ENCODE measurements around the gene PDRG1.
A peak's percentile ranks its signal among the peaks of the same experiment; 100 is the strongest.

Gene PDRG1

GRCh38 chr20:31968291-31969126 is 16.7 kb upstream of the PDRG1 start:
- peak; percentile 73 for DNase-seq (ENCODE audit: low read depth, low spot score)
- H3K4me3 ChIP-seq (ENCODE audit: low read length): peak overlapping the region; percentile 55

- peak; percentile 44 for DNase-seq (ENCODE audit: low read depth, low spot score)
- H3K4me3 ChIP-seq (ENCODE audit: low read length): peak within 1 kb of the TSS; percentile 55
These were observed 16.0 kb upstream of the PDRG1 start, which contains the start of gene XKR7 for GRCh38 chr20:31967830-31968249. Gene XKR7, plus strand, starts transcription at chr20:31968151. Its CDS starts 25 bp downstream, at chr20:31968176.

GRCh38 chr20:31966991-31967655 is 15.3 kb upstream of the PDRG1 start:
- no peak for DNase-seq (ENCODE audit: low read depth, low spot score)
- H3K4me3 ChIP-seq (ENCODE audit: low read length): peak overlapping the region; percentile 55

- H3K4me3 ChIP-seq (ENCODE audit: low read length): no peak overlapping the region
- no peak for DNase-seq (ENCODE audit: low read depth, low spot score)
These were observed 12.0 kb upstream of the PDRG1 start for GRCh38 chr20:31963889-31964288.

- H3K4me3 ChIP-seq (ENCODE audit: low read length): no peak overlapping the region
- no peak for DNase-seq (ENCODE audit: low read depth, low spot score)
These were observed 10.9 kb upstream of the PDRG1 start for GRCh38 chr20:31962761-31963160.

GRCh38 chr20:31956556-31957526 is 5.0 kb upstream of the PDRG1 start:
- H3K4me3 ChIP-seq (ENCODE audit: low read length): no peak overlapping the region
- DNase-seq (ENCODE audit: low read depth, low spot score): peak; percentile 42

GRCh38 chr20:31954500-31954899 is 2.7 kb upstream of the PDRG1 start:
- H3K4me3 ChIP-seq (ENCODE audit: low read length): no peak overlapping the region
- DNase-seq (ENCODE audit: low read depth, low spot score): no peak

- no peak for DNase-seq (ENCODE audit: low read depth, low spot score)
- H3K4me3 ChIP-seq (ENCODE audit: low read length): no peak overlapping the region
These were observed 1.8 kb upstream of the PDRG1 start for GRCh38 chr20:31953556-31954148.

- peak overlapping the region; percentile 99 for H3K4me3 ChIP-seq (ENCODE audit: low read length)
- no peak for DNase-seq (ENCODE audit: low read depth, low spot score)
These were observed 680 bp downstream of the PDRG1 start for GRCh38 chr20:31951203-31951529.

GRCh38 chr20:31949877-31950646 is 1.8 kb downstream of the PDRG1 start:
- peak overlapping the region; percentile 99 for H3K4me3 ChIP-seq (ENCODE audit: low read length)
- no peak for DNase-seq (ENCODE audit: low read depth, low spot score)

GRCh38 chr20:31948008-31948407 is 3.8 kb downstream of the PDRG1 start:
- DNase-seq (ENCODE audit: low read depth, low spot score): no peak
- no peak overlapping the region for H3K4me3 ChIP-seq (ENCODE audit: low read length)

GRCh38 chr20:31945785-31946184 is 6.1 kb downstream of the PDRG1 start:
- no peak overlapping the region for H3K4me3 ChIP-seq (ENCODE audit: low read length)
- no peak for DNase-seq (ENCODE audit: low read depth, low spot score)

- DNase-seq (ENCODE audit: low read depth, low spot score): no peak
- H3K4me3 ChIP-seq (ENCODE audit: low read length): no peak overlapping the region
These were observed 6.5 kb downstream of the PDRG1 start for GRCh38 chr20:31945319-31945718.

GRCh38 chr20:31943052-31943471 is 8.8 kb downstream of the PDRG1 start:
- no peak overlapping the region for H3K4me3 ChIP-seq (ENCODE audit: low read length)
- DNase-seq (ENCODE audit: low read depth, low spot score): no peak

- no peak overlapping the region for H3K4me3 ChIP-seq (ENCODE audit: low read length)
- DNase-seq (ENCODE audit: low read depth, low spot score): no peak
These were observed 12.2 kb downstream of the PDRG1 start for GRCh38 chr20:31939661-31940060.

- no peak for DNase-seq (ENCODE audit: low read depth, low spot score)
These were observed 14.0 kb downstream of the PDRG1 start for GRCh38 chr20:31937820-31938219.

GRCh38 chr20:31936420-31936819 is 15.4 kb downstream of the PDRG1 start:
- H3K4me3 ChIP-seq (ENCODE audit: low read length): no peak overlapping the region
- DNase-seq (ENCODE audit: low read depth, low spot score): no peak

More at GRCh38 chr20:31937820-31938219, 14.0 kb downstream of the PDRG1 start:
- H3K4me3 ChIP-seq (ENCODE audit: low read length): no peak overlapping the region
